ENCODE results near the gene KRTAP10-12. TPM values are rescaled to one million over a fixed set of nuclear protein-coding genes. Genes with fewer than 3 reads are reported as not detected.
A peak's percentile ranks its signal among the peaks of the same experiment; 100 is the strongest.

KRTAP10-12 gene
- total RNA-seq, 1 donor from 2014 or later = not detected

- peaks cover 11% of the 10 kb centered on the region for H3K4me1 Mint-ChIP-seq
- peaks cover 12% of the 10 kb centered on the region for H3K9me3 Mint-ChIP-seq
- no peaks in the 10 kb centered on the region for H3K36me3 Mint-ChIP-seq
- H3K27ac Mint-ChIP-seq = no peak overlapping the region
- H3K4me3 Mint-ChIP-seq = no peak overlapping the region
- H3K27me3 Mint-ChIP-seq (ENCODE audit: low read depth) = peaks cover 69% of the 10 kb centered on the region
- peak in 1 of 2 experiments; percentile 34 for DNase-seq (ENCODE audit: low spot score in 2 of 2, unreplicated experiment in 2 of 2)
- TF ChIP-seq CTCF (IDR thresholded peaks at IDR 0.05; ENCODE audit: unreplicated experiment) = no peak
Measured at GRCh38 chr21:44697811-44698734, 1.1 kb downstream of the KRTAP10-12 start.

GRCh38 chr21:44699502-44700001, 2.6 kb downstream of the KRTAP10-12 start:
- H3K9me3 Mint-ChIP-seq = no peaks in the 10 kb centered on the region

DNA sequence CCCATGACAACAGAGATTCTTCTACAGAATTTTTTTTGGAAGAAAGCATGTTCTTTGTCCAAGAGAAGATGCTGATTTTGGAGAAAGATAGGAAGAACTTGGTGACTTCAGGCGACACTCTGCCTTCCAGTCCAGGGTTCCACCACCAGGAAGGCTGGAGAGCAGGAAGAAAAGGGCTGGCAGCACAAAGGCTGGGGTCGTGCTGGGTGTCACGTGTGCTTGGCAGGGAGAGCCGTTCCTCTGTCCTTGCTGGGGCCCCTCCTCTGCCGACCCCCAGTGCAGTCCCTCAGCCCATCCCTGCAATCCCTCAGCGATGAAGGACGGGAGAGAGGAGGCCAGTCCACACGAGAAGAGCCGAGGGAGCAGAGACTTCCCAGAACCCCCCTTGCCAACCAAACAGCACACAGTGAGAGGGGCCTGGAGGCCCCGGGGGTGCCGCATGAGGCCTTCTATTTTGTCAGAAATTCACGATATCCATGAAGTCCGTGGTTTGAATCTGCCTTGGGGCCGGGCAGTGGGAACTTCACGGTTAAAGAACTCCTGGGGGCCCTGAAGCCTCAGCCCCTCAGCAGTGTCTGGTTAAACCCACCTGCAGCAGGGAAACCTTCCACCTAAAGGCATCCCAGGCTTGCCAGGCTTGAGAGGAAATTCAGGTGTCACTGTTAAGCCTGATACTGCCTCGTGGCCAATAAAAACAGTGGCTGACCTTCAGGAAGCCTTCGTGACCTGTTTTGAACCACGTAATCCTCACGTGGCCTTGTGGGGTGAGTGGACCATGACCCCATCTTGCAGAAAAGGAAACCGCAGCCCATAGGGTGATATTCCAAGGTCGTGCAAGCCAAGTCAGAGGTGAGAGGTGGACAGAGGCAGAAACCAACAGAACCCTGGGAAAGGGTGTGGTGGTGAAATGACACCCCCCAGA, 3.4 kb downstream of the KRTAP10-12 start:
- H3K27me3 Mint-ChIP-seq (ENCODE audit: low read depth) = peaks cover 90% of the 10 kb centered on the region
- no peaks in the 10 kb centered on the region for H3K36me3 Mint-ChIP-seq
- H3K27ac Mint-ChIP-seq = no peak overlapping the region
- H3K9me3 Mint-ChIP-seq = no peaks in the 10 kb centered on the region
- peak in 1 of 2 experiments; percentile 29 for DNase-seq (ENCODE audit: low spot score in 2 of 2, unreplicated experiment in 2 of 2)
- H3K4me3 Mint-ChIP-seq = no peak overlapping the region
- H3K4me1 Mint-ChIP-seq = peaks cover 14% of the 10 kb centered on the region
- TF ChIP-seq CTCF (IDR thresholded peaks at IDR 0.05; ENCODE audit: unreplicated experiment) = no peak

More at GRCh38 chr21:44699502-44700001, 2.6 kb downstream of the KRTAP10-12 start:
- Mint-ChIP-seq H3K4me3 (no peak overlapping the region), H3K27me3 (ENCODE audit: low read depth) (peaks cover 82% of the 10 kb centered on the region), H3K36me3 (no peaks in the 10 kb centered on the region), H3K27ac (no peak overlapping the region), H3K4me1 (peaks cover 11% of the 10 kb centered on the region)
- TF ChIP-seq CTCF (IDR thresholded peaks at IDR 0.05; ENCODE audit: unreplicated experiment) = no peak
- DNase-seq (ENCODE audit: low spot score in 2 of 2, unreplicated experiment in 2 of 2) = peak in 1 of 2 experiments; percentile 35

- Mint-ChIP-seq H3K36me3 (no peaks in the 10 kb centered on the region), H3K4me3 (no peak overlapping the region), H3K4me1 (peaks cover 14% of the 10 kb centered on the region), H3K27me3 (ENCODE audit: low read depth) (peaks cover 90% of the 10 kb centered on the region), H3K9me3 (no peaks in the 10 kb centered on the region), H3K27ac (no peak overlapping the region)
- DNase-seq (ENCODE audit: low spot score in 2 of 2, unreplicated experiment in 2 of 2) = peak in 1 of 2 experiments; percentile 24
- no peak for TF ChIP-seq CTCF (IDR thresholded peaks at IDR 0.05; ENCODE audit: unreplicated experiment)
Measured at GRCh38 chr21:44701023-44701400, 4.0 kb downstream of the KRTAP10-12 start.

- Mint-ChIP-seq H3K27ac (no peak overlapping the region), H3K9me3 (no peaks in the 10 kb centered on the region), H3K4me1 (peaks cover 14% of the 10 kb centered on the region), H3K4me3 (no peak overlapping the region), H3K27me3 (ENCODE audit: low read depth) (peaks cover 91% of the 10 kb centered on the region), H3K36me3 (no peaks in the 10 kb centered on the region)
- DNase-seq (ENCODE audit: low spot score in 2 of 2, unreplicated experiment in 2 of 2) = peak in 1 of 2 experiments; percentile 36
- TF ChIP-seq CTCF (IDR thresholded peaks at IDR 0.05; ENCODE audit: unreplicated experiment) = no peak
Measured at GRCh38 chr21:44701541-44701940, 4.6 kb downstream of the KRTAP10-12 start.

Data from mesothelial cell of epicardium (in vitro differentiated cells).